ENCODE measurements around the gene DOCK4.

The DOCK4 gene

DNA sequence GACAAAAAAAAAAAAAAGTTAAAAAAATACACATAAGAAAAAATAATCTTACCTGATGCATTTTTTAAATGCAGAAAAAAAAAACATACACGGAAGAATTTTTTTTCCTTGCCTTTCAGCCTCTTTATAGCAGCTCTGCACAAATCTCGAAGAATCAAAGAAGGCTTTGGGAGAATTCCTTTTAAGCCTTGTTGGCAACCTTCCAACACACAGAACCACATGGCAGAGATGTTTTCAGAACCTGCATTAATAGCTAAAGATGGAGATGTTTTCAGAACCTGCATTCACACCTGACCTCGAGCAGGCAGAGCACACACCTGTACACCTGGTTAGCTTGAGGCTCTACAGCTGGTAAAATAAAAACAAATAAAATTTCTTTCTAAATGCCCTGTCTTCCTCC lies 65.6 kb downstream of the DOCK4 start:
- H2AFZ ChIP-seq (ENCODE audit: low read depth, low read length): no peak overlapping the region
- no peak overlapping the region for H3K4me3 ChIP-seq (ENCODE audit: insufficient read depth in 1 of 2, low read depth in 1 of 2, low read length in 2 of 2)
- H3K27me3 ChIP-seq (ENCODE audit: control insufficient read depth in 1 of 2, insufficient read depth in 1 of 2, low read length in 2 of 2): no peaks in the 10 kb centered on the region
- H3K9me3 ChIP-seq (ENCODE audit: control insufficient read depth, low read length): no peaks in the 10 kb centered on the region
- no peak overlapping the region for H3K9ac ChIP-seq (ENCODE audit: low read length)
- no peak overlapping the region for H2BK5ac ChIP-seq (ENCODE audit: low read depth, low read length, poor library complexity, severe bottlenecking)
- H3K4ac ChIP-seq (ENCODE audit: low read depth in 1 of 2, low read length in 2 of 2): no peak overlapping the region
- H2BK12ac ChIP-seq (ENCODE audit: low read length in 2 of 2): no peak overlapping the region
- H3K4me2 ChIP-seq (ENCODE audit: low read length, poor library complexity, severe bottlenecking): no peak overlapping the region
- peaks cover 28% of the 10 kb centered on the region for H3K79me1 ChIP-seq (replicated peaks; ENCODE audit: low read length, poor library complexity, severe bottlenecking)
- no peak overlapping the region for H2AK5ac ChIP-seq (ENCODE audit: low read length, severe bottlenecking)
- H3K18ac ChIP-seq (ENCODE audit: low read depth in 1 of 2, low read length in 2 of 2): no peak overlapping the region
- H2BK15ac ChIP-seq (ENCODE audit: low read depth, poor library complexity, severe bottlenecking): no peak overlapping the region
- H3K14ac ChIP-seq (ENCODE audit: low read length in 2 of 2): no peak overlapping the region
- H3K23ac ChIP-seq (ENCODE audit: low read length in 2 of 2): no peak overlapping the region
- 92% methylated on average over 3 of the region's 3 CpGs for WGBS
- H2BK120ac ChIP-seq (ENCODE audit: low read depth, low read length): no peak overlapping the region
- no peak overlapping the region for H4K8ac ChIP-seq (ENCODE audit: low read length)
- H4K91ac ChIP-seq (ENCODE audit: low read length): no peak overlapping the region
- no peak overlapping the region for H3K27ac ChIP-seq (ENCODE audit: low read length, poor library complexity, severe bottlenecking)
- DNase-seq: no peak
- peaks cover 5% of the 10 kb centered on the region for H3K4me1 ChIP-seq (ENCODE audit: control insufficient read depth, insufficient read depth, low read depth, low read length)
- no peaks in the 10 kb centered on the region for H3K36me3 ChIP-seq (ENCODE audit: control insufficient read depth in 1 of 2, insufficient read depth in 2 of 2, low read depth in 1 of 2, low read length in 2 of 2)

DNA sequence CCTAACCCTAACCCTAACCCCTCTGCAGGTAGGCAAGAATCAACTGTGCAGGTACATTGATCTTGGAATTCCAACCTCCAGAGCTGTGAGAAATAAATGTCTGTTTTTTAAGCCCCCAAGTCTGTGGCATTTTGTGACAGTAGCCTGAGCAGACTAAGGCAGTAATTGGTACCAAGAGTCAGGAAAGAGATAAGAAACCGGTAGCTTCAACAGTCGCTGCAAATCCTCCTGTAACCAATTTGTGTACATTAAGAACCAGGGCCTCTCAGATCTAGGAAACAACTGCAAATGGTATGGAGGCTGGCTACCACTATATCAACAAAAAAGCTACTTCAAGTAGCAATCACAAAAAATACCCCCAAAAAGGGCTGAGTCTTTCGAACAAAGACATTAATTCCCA lies 67.3 kb downstream of the DOCK4 start:
- no peaks in the 10 kb centered on the region for H3K9me3 ChIP-seq (ENCODE audit: control insufficient read depth, low read length)
- H3K9ac ChIP-seq (ENCODE audit: low read length): no peak overlapping the region
- H3K4me2 ChIP-seq (ENCODE audit: low read length, poor library complexity, severe bottlenecking): no peak overlapping the region
- no peak overlapping the region for H4K8ac ChIP-seq (ENCODE audit: low read length)
- no peak overlapping the region for H3K23ac ChIP-seq (ENCODE audit: low read length in 2 of 2)
- H3K18ac ChIP-seq (ENCODE audit: low read depth in 1 of 2, low read length in 2 of 2): no peak overlapping the region
- peaks cover 1% of the 10 kb centered on the region for H3K4me1 ChIP-seq (ENCODE audit: control insufficient read depth, insufficient read depth, low read depth, low read length)
- no peak for DNase-seq
- WGBS: 61% methylated on average over 3 of the region's 3 CpGs
- no peak overlapping the region for H2BK120ac ChIP-seq (ENCODE audit: low read depth, low read length)
- no peak overlapping the region for H3K14ac ChIP-seq (ENCODE audit: low read length in 2 of 2)
- H3K36me3 ChIP-seq (ENCODE audit: control insufficient read depth in 1 of 2, insufficient read depth in 2 of 2, low read depth in 1 of 2, low read length in 2 of 2): no peaks in the 10 kb centered on the region
- H3K27me3 ChIP-seq (ENCODE audit: control insufficient read depth in 1 of 2, insufficient read depth in 1 of 2, low read length in 2 of 2): no peaks in the 10 kb centered on the region
- no peak overlapping the region for H3K4ac ChIP-seq (ENCODE audit: low read depth in 1 of 2, low read length in 2 of 2)
- peaks cover 25% of the 10 kb centered on the region for H3K79me1 ChIP-seq (replicated peaks; ENCODE audit: low read length, poor library complexity, severe bottlenecking)
- no peak overlapping the region for H2AK5ac ChIP-seq (ENCODE audit: low read length, severe bottlenecking)
- H2BK15ac ChIP-seq (ENCODE audit: low read depth, poor library complexity, severe bottlenecking): no peak overlapping the region
- no peak overlapping the region for H3K27ac ChIP-seq (ENCODE audit: low read length, poor library complexity, severe bottlenecking)
- no peak overlapping the region for H2AFZ ChIP-seq (ENCODE audit: low read depth, low read length)
- no peak overlapping the region for H4K91ac ChIP-seq (ENCODE audit: low read length)
- no peak overlapping the region for H3K4me3 ChIP-seq (ENCODE audit: insufficient read depth in 1 of 2, low read depth in 1 of 2, low read length in 2 of 2)
- no peak overlapping the region for H2BK5ac ChIP-seq (ENCODE audit: low read depth, low read length, poor library complexity, severe bottlenecking)
- H2BK12ac ChIP-seq (ENCODE audit: low read length in 2 of 2): no peak overlapping the region

DNA sequence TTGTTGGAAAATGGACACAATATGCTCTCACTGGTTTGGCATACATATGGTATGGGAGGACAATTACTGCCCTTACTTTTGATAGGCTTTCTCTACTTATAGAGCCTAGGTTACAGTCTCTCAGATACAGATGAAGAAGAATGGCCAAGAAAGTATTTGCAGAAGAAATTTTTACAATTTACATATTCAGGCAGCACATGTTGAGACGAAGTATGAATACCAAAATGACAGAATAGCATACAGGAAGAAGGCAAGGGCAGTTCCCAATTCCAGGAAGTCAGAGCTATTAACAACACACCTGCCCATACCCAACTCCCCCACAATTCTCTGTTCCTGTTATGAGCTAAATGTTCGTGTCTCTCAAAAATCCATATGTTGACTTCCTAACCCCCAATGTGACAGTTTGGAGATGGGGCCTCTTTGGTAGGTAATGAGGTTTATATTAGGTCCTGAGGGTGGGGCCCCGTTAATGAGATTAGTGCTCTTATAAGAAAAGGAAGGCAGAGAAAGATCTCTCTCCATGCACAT lies 67.8 kb downstream of the DOCK4 start:
- DNase-seq: no peak
- H2BK5ac ChIP-seq (ENCODE audit: low read depth, low read length, poor library complexity, severe bottlenecking): no peak overlapping the region
- H3K4me3 ChIP-seq (ENCODE audit: insufficient read depth in 1 of 2, low read depth in 1 of 2, low read length in 2 of 2): no peak overlapping the region
- no peak overlapping the region for H2BK15ac ChIP-seq (ENCODE audit: low read depth, poor library complexity, severe bottlenecking)
- H4K91ac ChIP-seq (ENCODE audit: low read length): no peak overlapping the region
- no peak overlapping the region for H3K27ac ChIP-seq (ENCODE audit: low read length, poor library complexity, severe bottlenecking)
- no peaks in the 10 kb centered on the region for H3K36me3 ChIP-seq (ENCODE audit: control insufficient read depth in 1 of 2, insufficient read depth in 2 of 2, low read depth in 1 of 2, low read length in 2 of 2)
- H3K4me1 ChIP-seq (ENCODE audit: control insufficient read depth, insufficient read depth, low read depth, low read length): peaks cover 1% of the 10 kb centered on the region
- no peak overlapping the region for H2BK120ac ChIP-seq (ENCODE audit: low read depth, low read length)
- H3K4me2 ChIP-seq (ENCODE audit: low read length, poor library complexity, severe bottlenecking): no peak overlapping the region
- no peaks in the 10 kb centered on the region for H3K27me3 ChIP-seq (ENCODE audit: control insufficient read depth in 1 of 2, insufficient read depth in 1 of 2, low read length in 2 of 2)
- WGBS: 100% methylated on average over 1 of the region's 3 CpGs
- no peak overlapping the region for H2AK5ac ChIP-seq (ENCODE audit: low read length, severe bottlenecking)
- H3K23ac ChIP-seq (ENCODE audit: low read length in 2 of 2): no peak overlapping the region
- H2BK12ac ChIP-seq (ENCODE audit: low read length in 2 of 2): no peak overlapping the region
- H2AFZ ChIP-seq (ENCODE audit: low read depth, low read length): no peak overlapping the region
- no peak overlapping the region for H3K14ac ChIP-seq (ENCODE audit: low read length in 2 of 2)
- no peak overlapping the region for H4K8ac ChIP-seq (ENCODE audit: low read length)
- H3K18ac ChIP-seq (ENCODE audit: low read depth in 1 of 2, low read length in 2 of 2): no peak overlapping the region
- H3K79me1 ChIP-seq (replicated peaks; ENCODE audit: low read length, poor library complexity, severe bottlenecking): peaks cover 25% of the 10 kb centered on the region
- no peak overlapping the region for H3K4ac ChIP-seq (ENCODE audit: low read depth in 1 of 2, low read length in 2 of 2)
- no peak overlapping the region for H3K9ac ChIP-seq (ENCODE audit: low read length)
- no peaks in the 10 kb centered on the region for H3K9me3 ChIP-seq (ENCODE audit: control insufficient read depth, low read length)

GRCh38 chr7:112137141-112138101 lies 68.8 kb downstream of the DOCK4 start:
- WGBS: 74% methylated on average over 3 of the region's 3 CpGs
- DNase-seq: no peak
- Histone ChIP-seq H2BK120ac (ENCODE audit: low read depth, low read length) (no peak overlapping the region), H3K14ac (ENCODE audit: low read length in 2 of 2) (no peak overlapping the region), H3K23ac (ENCODE audit: low read length in 2 of 2) (no peak overlapping the region), H2BK5ac (ENCODE audit: low read depth, low read length, poor library complexity, severe bottlenecking) (no peak overlapping the region), H4K91ac (ENCODE audit: low read length) (no peak overlapping the region), H4K8ac (ENCODE audit: low read length) (no peak overlapping the region), H3K4me3 (ENCODE audit: insufficient read depth in 1 of 2, low read depth in 1 of 2, low read length in 2 of 2) (no peak overlapping the region), H3K4me2 (ENCODE audit: low read length, poor library complexity, severe bottlenecking) (no peak overlapping the region), H2AFZ (ENCODE audit: low read depth, low read length) (no peak overlapping the region), H3K9ac (ENCODE audit: low read length) (no peak overlapping the region), H3K27ac (ENCODE audit: low read length, poor library complexity, severe bottlenecking) (no peak overlapping the region), H3K4me1 (ENCODE audit: control insufficient read depth, insufficient read depth, low read depth, low read length) (no peaks in the 10 kb centered on the region), H3K79me1 (replicated peaks; ENCODE audit: low read length, poor library complexity, severe bottlenecking) (peaks cover 31% of the 10 kb centered on the region), H3K9me3 (ENCODE audit: control insufficient read depth, low read length) (no peaks in the 10 kb centered on the region), H2BK12ac (ENCODE audit: low read length in 2 of 2) (no peak overlapping the region), H3K36me3 (ENCODE audit: control insufficient read depth in 1 of 2, insufficient read depth in 2 of 2, low read depth in 1 of 2, low read length in 2 of 2) (no peaks in the 10 kb centered on the region), H3K18ac (ENCODE audit: low read depth in 1 of 2, low read length in 2 of 2) (no peak overlapping the region), H2BK15ac (ENCODE audit: low read depth, poor library complexity, severe bottlenecking) (no peak overlapping the region), H3K4ac (ENCODE audit: low read depth in 1 of 2, low read length in 2 of 2) (no peak overlapping the region), H3K27me3 (ENCODE audit: control insufficient read depth in 1 of 2, insufficient read depth in 1 of 2, low read length in 2 of 2) (no peaks in the 10 kb centered on the region), H2AK5ac (ENCODE audit: low read length, severe bottlenecking) (no peak overlapping the region)
